HepG2 (cell line): ENCODE results near the gene HMG20B. TPM values are rescaled to one million over a fixed set of nuclear protein-coding genes. Genes with fewer than 3 reads are reported as not detected.
A peak's percentile ranks its signal among the peaks of the same experiment; 100 is the strongest.

Experiments used
- CCDC6 ChIP-seq: sonication (generic); formaldehyde crosslinking; IDR thresholded peaks from 2 replicates; pipeline ENCODE4 v1.8.1; 2022; ENCODE audit warnings: mild to moderate bottlenecking, missing genetic modification reagents, moderate library complexity
- CREB1 ChIP-seq, 2 experiments: fragments of 450-650 bp in 1 of 2; IDR thresholded peaks; 2 replicates each; pipeline ENCODE4 v1.6.1; 2016 to 2017; ENCODE audit warnings: control low read depth in 1 of 2, mild to moderate bottlenecking in 1 of 2, missing compliant biosample characterization in 1 of 2, missing genetic modification characterization in 1 of 2
- FOXO4 ChIP-seq: sonication (generic); formaldehyde crosslinking; conservative IDR thresholded peaks from 2 replicates; pipeline ENCODE4 v1.8.1; 2023; ENCODE audit warnings: missing genetic modification reagents
- HDAC2 ChIP-seq: sonication (generic); formaldehyde crosslinking; IDR thresholded peaks from 2 replicates; pipeline ENCODE4 v1.4.0; 2020; ENCODE audit warnings: missing genetic modification reagents
- JUN ChIP-seq: sonication (generic); formaldehyde crosslinking; IDR thresholded peaks from 2 replicates; pipeline ENCODE4 v1.4.0; 2020; ENCODE audit warnings: mild to moderate bottlenecking, missing genetic modification reagents
- NCOA1 ChIP-seq: sonication (generic); formaldehyde crosslinking; IDR thresholded peaks from 2 replicates; pipeline ENCODE4 v1.9.0; 2021; ENCODE audit warnings: missing genetic modification reagents
- NR3C1 ChIP-seq: sonication (generic); formaldehyde crosslinking; IDR thresholded peaks from 2 replicates; pipeline ENCODE4 v1.4.0; 2020; ENCODE audit warnings: missing genetic modification reagents
- POLR2AphosphoS2 ChIP-seq: IDR thresholded peaks from 2 replicates; pipeline ENCODE4 v1.6.1; 2011; ENCODE audit warnings: low read depth, low read length, improper control_type of control experiment
- RNF2 ChIP-seq: fragments of 450-650 bp; conservative IDR thresholded peaks from 2 replicates; pipeline ENCODE4 v1.6.1; 2016; ENCODE audit warnings: low read depth
- TAF15 ChIP-seq: fragments of 200-400 bp; formaldehyde crosslinking; IDR thresholded peaks from one replicate; pipeline ENCODE4 v1.6.1; 2018; ENCODE audit warnings: mild to moderate bottlenecking, low read depth, low read length; ENCODE audit not compliant: poor library complexity, severe bottlenecking
- TBX3 ChIP-seq: fragments of 450-650 bp; IDR thresholded peaks from 2 replicates; pipeline ENCODE4 v1.6.1; 2017; ENCODE audit warnings: antibody characterized with exemption, mild to moderate bottlenecking, inconsistent platforms, borderline replicate concordance
- TGIF2 ChIP-seq: IDR thresholded peaks from 2 replicates; pipeline ENCODE4 v1.6.1; 2016; ENCODE audit warnings: control low read depth, missing compliant biosample characterization
- TOPORS ChIP-seq: sonication (generic); formaldehyde crosslinking; IDR thresholded peaks from 2 replicates; pipeline ENCODE4 v1.8.0; 2023; ENCODE audit warnings: mild to moderate bottlenecking, missing genetic modification reagents
- ZKSCAN5 ChIP-seq: sonication (generic); formaldehyde crosslinking; IDR thresholded peaks from 2 replicates; pipeline ENCODE4 v1.5.1; 2020; ENCODE audit warnings: mild to moderate bottlenecking, missing genetic modification reagents
- ZKSCAN8 ChIP-seq: IDR thresholded peaks from 2 replicates; pipeline ENCODE4 v1.6.1; 2016; ENCODE audit warnings: borderline replicate concordance, missing genetic modification reagents, missing compliant biosample characterization
- ZNF124 ChIP-seq: sonication (generic); formaldehyde crosslinking; IDR thresholded peaks from 2 replicates; pipeline ENCODE4 v1.4.0; 2020; ENCODE audit warnings: missing genetic modification reagents
- ZNF205 ChIP-seq: IDR thresholded peaks from 2 replicates; pipeline ENCODE4 v1.6.1; 2018; ENCODE audit warnings: missing biosample characterization, missing genetic modification reagents
- ZNF33A ChIP-seq: sonication (generic); formaldehyde crosslinking; IDR thresholded peaks from 2 replicates; pipeline ENCODE4 v1.5.1; 2020; ENCODE audit warnings: missing genetic modification reagents, mild to moderate bottlenecking, moderate library complexity, borderline replicate concordance
- ZNF350 ChIP-seq: sonication (generic); formaldehyde crosslinking; IDR thresholded peaks from 2 replicates; pipeline ENCODE4 v1.4.0; 2020; ENCODE audit warnings: mild to moderate bottlenecking, low read depth, missing genetic modification reagents, borderline replicate concordance
- ZNF550 ChIP-seq: sonication (generic); formaldehyde crosslinking; IDR thresholded peaks from 2 replicates; pipeline ENCODE4 v1.4.0; 2020; ENCODE audit warnings: mild to moderate bottlenecking, missing genetic modification reagents, borderline replicate concordance
- ZNF563 ChIP-seq: sonication (generic); formaldehyde crosslinking; IDR thresholded peaks from 2 replicates; pipeline ENCODE4 v1.8.0; 2022; ENCODE audit warnings: mild to moderate bottlenecking, moderate library complexity, missing genetic modification reagents
- ZNF709 ChIP-seq: sonication (generic); formaldehyde crosslinking; IDR thresholded peaks from 2 replicates; pipeline ENCODE4 v1.5.0; 2020; ENCODE audit warnings: mild to moderate bottlenecking, missing genetic modification reagents
- ZNF740 ChIP-seq: sonication (generic); formaldehyde crosslinking; IDR thresholded peaks from 2 replicates; pipeline ENCODE4 v1.4.0; 2020; ENCODE audit warnings: missing genetic modification reagents
- ZNF772 ChIP-seq: sonication (generic); formaldehyde crosslinking; IDR thresholded peaks from 2 replicates; pipeline ENCODE4 v1.5.0; 2020; ENCODE audit warnings: mild to moderate bottlenecking, missing genetic modification reagents
- ZNF839 ChIP-seq: sonication (generic); formaldehyde crosslinking; IDR thresholded peaks from 2 replicates; pipeline ENCODE4 v1.4.0; 2020; ENCODE audit warnings: missing genetic modification reagents, mild to moderate bottlenecking, borderline replicate concordance
- ZNF878 ChIP-seq: sonication (generic); formaldehyde crosslinking; IDR thresholded peaks from 2 replicates; pipeline ENCODE4 v1.8.1; 2023; ENCODE audit warnings: mild to moderate bottlenecking, missing genetic modification reagents, moderate library complexity
- polyA plus RNA-seq, 8 experiments: library from polyadenylated mRNA; depleted of rRNA in 3 of 8; stranded (reverse) in 7 of 8; unstranded in 1 of 8; fragments of >200 nt; fragmentation: Illumina TruSeq in 4 of 8; extraction: Trizol in 4 of 8; gene quantifications; 2 replicates each; pipeline versions ENCODE4 v1.2.1 to v1.2.3, GENCODE V29; 2011 to 2016; ENCODE audit warnings: low read depth in 4 of 8, missing spikeins in 1 of 8, mixed read lengths in 1 of 8; ENCODE audit not compliant: insufficient read depth in 1 of 8
- total RNA-seq, 5 experiments: library from RNA; depleted of rRNA; stranded (reverse); fragments of >200 nt; fragmentation: Illumina TruSeq; extraction: Trizol; gene quantifications; 2 replicates each; pipeline ENCODE4 v1.2.3, GENCODE V29; 2016; ENCODE audit warnings: low read depth in 1 of 5
- TF ChIP-seq, protein P1 (sequence below): sonication (generic); formaldehyde crosslinking; IDR thresholded peaks from 2 replicates; pipeline ENCODE4 v1.4.0; 2020; ENCODE audit warnings: mild to moderate bottlenecking, missing genetic modification reagents
- TF ChIP-seq, protein P2 (sequence below): sonication (generic); formaldehyde crosslinking; IDR thresholded peaks from 2 replicates; pipeline ENCODE4 v1.5.1; 2020; ENCODE audit warnings: missing genetic modification reagents, mild to moderate bottlenecking, borderline replicate concordance
- TF ChIP-seq, protein P3 (sequence below): IDR thresholded peaks from 2 replicates; pipeline ENCODE4 v1.6.1; 2012; ENCODE audit warnings: inconsistent platforms

HMG20B gene
- total and polyA plus RNA-seq, 2 of the 13 experiments (the other 11 are each of a cell fraction or from before 2014, with no cell fraction given), result 23.9 to 29.2 TPM

DNA sequence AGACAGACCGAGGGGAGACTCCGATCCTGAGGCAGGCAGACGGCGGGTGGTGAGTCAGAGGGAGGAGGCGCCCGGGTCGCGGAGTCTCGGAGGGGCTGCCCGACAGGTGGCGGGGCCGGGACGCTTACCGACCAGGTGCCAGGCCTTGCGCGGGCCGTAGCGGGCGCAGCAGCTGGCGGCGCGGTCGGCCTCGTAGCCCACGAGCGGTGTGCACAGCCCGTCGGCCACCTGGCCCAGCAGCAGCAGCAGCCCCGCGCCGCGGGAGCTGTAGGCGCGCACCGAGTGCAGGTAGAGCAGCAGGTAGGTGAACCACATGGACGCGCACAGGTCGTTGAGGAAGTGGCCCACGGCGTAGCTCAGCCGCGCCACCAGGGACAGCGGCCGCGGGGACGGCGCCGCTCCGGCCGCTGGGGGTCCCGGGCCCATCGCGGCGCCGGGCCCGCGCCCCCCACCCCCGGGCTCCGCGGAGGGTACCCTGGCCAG, 15.7 kb upstream of the HMG20B start (continued):
- 0 out of 2 replicates have a peak, but pooled peaks have one; percentile 24 for TF ChIP-seq ZNF550 (CRISPR knock-in tag)
- TF ChIP-seq CREB1 (IDR thresholded peaks at IDR 0.05), result no peak
- TF ChIP-seq CREB1 (CRISPR knock-in tag; IDR thresholded peaks at IDR 0.05), result no peak
- no peak for TF ChIP-seq FOXO4 (CRISPR knock-in tag)
- no peak for TF ChIP-seq ZNF740 (CRISPR knock-in tag)
- TF ChIP-seq ZKSCAN8, result no peak
- no peak for TF ChIP-seq CCDC6 (CRISPR knock-in tag)
- no peak for TF ChIP-seq ZKSCAN5 (CRISPR knock-in tag)
- no peak for TF ChIP-seq JUN (CRISPR knock-in tag)
- TF ChIP-seq NR3C1 (CRISPR knock-in tag), result no peak
- no peak for TF ChIP-seq ZNF205 (CRISPR knock-in tag)
- TF ChIP-seq TBX3, result no peak
- TF ChIP-seq, protein P1, sequence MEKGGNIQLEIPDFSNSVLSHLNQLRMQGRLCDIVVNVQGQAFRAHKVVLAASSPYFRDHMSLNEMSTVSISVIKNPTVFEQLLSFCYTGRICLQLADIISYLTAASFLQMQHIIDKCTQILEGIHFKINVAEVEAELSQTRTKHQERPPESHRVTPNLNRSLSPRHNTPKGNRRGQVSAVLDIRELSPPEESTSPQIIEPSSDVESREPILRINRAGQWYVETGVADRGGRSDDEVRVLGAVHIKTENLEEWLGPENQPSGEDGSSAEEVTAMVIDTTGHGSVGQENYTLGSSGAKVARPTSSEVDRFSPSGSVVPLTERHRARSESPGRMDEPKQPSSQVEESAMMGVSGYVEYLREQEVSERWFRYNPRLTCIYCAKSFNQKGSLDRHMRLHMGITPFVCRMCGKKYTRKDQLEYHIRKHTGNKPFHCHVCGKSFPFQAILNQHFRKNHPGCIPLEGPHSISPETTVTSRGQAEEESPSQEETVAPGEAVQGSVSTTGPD (CRISPR knock-in tag), result no peak
- no peak for TF ChIP-seq POLR2AphosphoS2
- TF ChIP-seq, protein P2, sequence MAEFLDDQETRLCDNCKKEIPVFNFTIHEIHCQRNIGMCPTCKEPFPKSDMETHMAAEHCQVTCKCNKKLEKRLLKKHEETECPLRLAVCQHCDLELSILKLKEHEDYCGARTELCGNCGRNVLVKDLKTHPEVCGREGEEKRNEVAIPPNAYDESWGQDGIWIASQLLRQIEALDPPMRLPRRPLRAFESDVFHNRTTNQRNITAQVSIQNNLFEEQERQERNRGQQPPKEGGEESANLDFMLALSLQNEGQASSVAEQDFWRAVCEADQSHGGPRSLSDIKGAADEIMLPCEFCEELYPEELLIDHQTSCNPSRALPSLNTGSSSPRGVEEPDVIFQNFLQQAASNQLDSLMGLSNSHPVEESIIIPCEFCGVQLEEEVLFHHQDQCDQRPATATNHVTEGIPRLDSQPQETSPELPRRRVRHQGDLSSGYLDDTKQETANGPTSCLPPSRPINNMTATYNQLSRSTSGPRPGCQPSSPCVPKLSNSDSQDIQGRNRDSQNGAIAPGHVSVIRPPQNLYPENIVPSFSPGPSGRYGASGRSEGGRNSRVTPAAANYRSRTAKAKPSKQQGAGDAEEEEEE (CRISPR knock-in tag), result no peak
- no peak for TF ChIP-seq ZNF839
- no peak for TF ChIP-seq TGIF2
- TF ChIP-seq ZNF563, result no peak
- TF ChIP-seq, protein P3, sequence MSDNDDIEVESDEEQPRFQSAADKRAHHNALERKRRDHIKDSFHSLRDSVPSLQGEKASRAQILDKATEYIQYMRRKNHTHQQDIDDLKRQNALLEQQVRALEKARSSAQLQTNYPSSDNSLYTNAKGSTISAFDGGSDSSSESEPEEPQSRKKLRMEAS, result peak; percentile 10
- no peak for TF ChIP-seq ZNF772
- TF ChIP-seq ZNF709 (CRISPR knock-in tag), result no peak
- TF ChIP-seq ZNF124 (CRISPR knock-in tag), result no peak
- TF ChIP-seq RNF2, result no peak
- TF ChIP-seq ZNF878, result no peak
- no peak for TF ChIP-seq NCOA1 (CRISPR knock-in tag)
- TF ChIP-seq ZNF33A (CRISPR knock-in tag), result no peak
- TF ChIP-seq ZNF350, result no peak
- no peak for TF ChIP-seq HDAC2 (CRISPR knock-in tag)
- TF ChIP-seq TOPORS (CRISPR knock-in tag), result no peak
- no peak for TF ChIP-seq TAF15
